ENCODE results near the gene KLHDC10.

KLHDC10 gene

GRCh38 chr7:130090745-130091532, 20.6 kb downstream of the KLHDC10 start:
- POLR2A ChIA-PET, result no interaction called here
- WGBS (ENCODE audit: insufficient coverage), result 100% methylated on average over 2 of the region's 4 CpGs
- H3K36me3 ChIP-seq (ENCODE audit: control insufficient read depth in 4 of 4, insufficient read depth in 4 of 4, low read length in 3 of 4), result peaks cover 0 to 2% (median 0%) of the 10 kb centered on the region in 4 experiments
- H3K4me3 ChIP-seq (ENCODE audit: control insufficient read depth in 1 of 7, extremely low read depth in 1 of 7, insufficient read depth in 4 of 7, low read depth in 2 of 7, low read length in 6 of 7), result no peak overlapping the region
- CTCF ChIA-PET, result no interaction called here
- no peak for DNase-seq
- no peaks in the 10 kb centered on the region for H3K9me3 ChIP-seq (ENCODE audit: control extremely low read depth in 1 of 5, control insufficient read depth in 4 of 5, insufficient read depth in 2 of 5, low read depth in 1 of 5, low read length in 4 of 5)
- peaks cover 0 to 4% (median 0%) of the 10 kb centered on the region in 4 experiments for H3K4me1 ChIP-seq (ENCODE audit: control extremely low read depth in 1 of 4, control insufficient read depth in 4 of 4, insufficient read depth in 4 of 4, low read length in 3 of 4)
- no peak overlapping the region for H3K27ac ChIP-seq (ENCODE audit: insufficient read depth in 1 of 2, low read depth in 1 of 2, low read length in 2 of 2, poor library complexity in 1 of 2, severe bottlenecking in 2 of 2)
- H3K27me3 ChIP-seq (replicated peaks in 2 of 5; ENCODE audit: control insufficient read depth in 4 of 5, insufficient read depth in 5 of 5, low read length in 4 of 5), result no peaks in the 10 kb centered on the region

- peak overlapping the region in 1 of 2 experiments; percentile 3 for H3K27ac ChIP-seq (ENCODE audit: insufficient read depth in 1 of 2, low read depth in 1 of 2, low read length in 2 of 2, poor library complexity in 1 of 2, severe bottlenecking in 2 of 2)
- whole genome bisulfite sequencing (ENCODE audit: insufficient coverage), result no CpG with 5 or more reads among the region's 1 CpG
- no peaks in the 10 kb centered on the region for H3K27me3 ChIP-seq (replicated peaks in 2 of 5; ENCODE audit: control insufficient read depth in 4 of 5, insufficient read depth in 5 of 5, low read length in 4 of 5)
- H3K36me3 ChIP-seq (ENCODE audit: control insufficient read depth in 4 of 4, insufficient read depth in 4 of 4, low read length in 3 of 4), result peaks cover 0 to 2% (median 0%) of the 10 kb centered on the region in 4 experiments
- DNase-seq, result peak in 1 of 3 donors; percentile 15
- H3K4me3 ChIP-seq (ENCODE audit: control insufficient read depth in 1 of 7, extremely low read depth in 1 of 7, insufficient read depth in 4 of 7, low read depth in 2 of 7, low read length in 6 of 7), result no peak overlapping the region
- peaks cover 0 to 4% (median 0%) of the 10 kb centered on the region in 4 experiments for H3K4me1 ChIP-seq (ENCODE audit: control extremely low read depth in 1 of 4, control insufficient read depth in 4 of 4, insufficient read depth in 4 of 4, low read length in 3 of 4)
- CTCF ChIA-PET, result interaction anchor here (0.9 kb wide), 1 partner anchor 10 kb away, joined by 3 read pairs; no protein-coding TSS in a partner anchor
- H3K9me3 ChIP-seq (ENCODE audit: control extremely low read depth in 1 of 5, control insufficient read depth in 4 of 5, insufficient read depth in 2 of 5, low read depth in 1 of 5, low read length in 4 of 5), result no peaks in the 10 kb centered on the region
- POLR2A ChIA-PET, result no interaction called here
Measured at GRCh38 chr7:130091999-130092398, 21.7 kb downstream of the KLHDC10 start.

GRCh38 chr7:130092598-130092997, 22.3 kb downstream of the KLHDC10 start:
- Histone ChIP-seq H3K27me3 (replicated peaks in 2 of 5; ENCODE audit: control insufficient read depth in 4 of 5, insufficient read depth in 5 of 5, low read length in 4 of 5) (no peaks in the 10 kb centered on the region), H3K4me1 (ENCODE audit: control extremely low read depth in 1 of 4, control insufficient read depth in 4 of 4, insufficient read depth in 4 of 4, low read length in 3 of 4) (peaks cover 0 to 4% (median 0%) of the 10 kb centered on the region in 4 experiments), H3K4me3 (ENCODE audit: control insufficient read depth in 1 of 7, extremely low read depth in 1 of 7, insufficient read depth in 4 of 7, low read depth in 2 of 7, low read length in 6 of 7) (no peak overlapping the region), H3K36me3 (ENCODE audit: control insufficient read depth in 4 of 4, insufficient read depth in 4 of 4, low read length in 3 of 4) (peaks cover 0 to 2% (median 0%) of the 10 kb centered on the region in 4 experiments), H3K9me3 (ENCODE audit: control extremely low read depth in 1 of 5, control insufficient read depth in 4 of 5, insufficient read depth in 2 of 5, low read depth in 1 of 5, low read length in 4 of 5) (no peaks in the 10 kb centered on the region), H3K27ac (ENCODE audit: insufficient read depth in 1 of 2, low read depth in 1 of 2, low read length in 2 of 2, poor library complexity in 1 of 2, severe bottlenecking in 2 of 2) (peak overlapping the region in 1 of 2 experiments; percentile 3)
- ChIA-PET POLR2A (no interaction called here), CTCF (interaction anchor here (0.9 kb wide), 1 partner anchor 11 kb away, joined by 3 read pairs; no protein-coding TSS in a partner anchor)
- 83% methylated on average over 1 of the region's 2 CpGs for WGBS (ENCODE audit: insufficient coverage)
- DNase-seq, result no peak

DNA sequence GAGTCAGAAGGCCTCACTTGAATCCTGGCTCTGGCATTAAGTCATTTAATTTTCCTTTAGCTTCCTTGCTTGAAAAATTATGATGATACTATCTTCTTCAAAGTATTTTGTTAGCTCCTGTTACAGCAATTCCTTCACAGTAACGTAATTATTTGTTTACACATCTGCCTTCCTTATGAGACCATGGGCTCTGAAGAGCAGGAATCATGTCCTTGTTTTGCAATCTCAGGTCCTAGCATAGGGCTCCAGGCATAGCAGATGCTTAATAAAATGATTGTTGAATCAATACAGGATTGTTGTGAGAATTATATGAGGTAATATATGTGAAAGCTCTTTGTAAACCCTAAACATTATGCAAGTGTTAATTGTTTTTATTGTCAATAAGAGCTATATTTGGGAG, 25.5 kb downstream of the KLHDC10 start:
- no peaks in the 10 kb centered on the region for H3K27me3 ChIP-seq (replicated peaks in 2 of 5; ENCODE audit: control insufficient read depth in 4 of 5, insufficient read depth in 5 of 5, low read length in 4 of 5)
- ChIA-PET CTCF (interaction anchor here (1.3 to 2.5 kb wide), 5 partner anchors 9 to 92 kb away, joined by 3 to 9 read pairs (median 6); no protein-coding TSS in a partner anchor), POLR2A (interaction anchor here (0.6 to 1.4 kb wide), 2 partner anchors 9 to 66 kb away, joined by 3 to 5 read pairs; no protein-coding TSS in a partner anchor)
- no peak overlapping the region for H3K4me3 ChIP-seq (ENCODE audit: control insufficient read depth in 1 of 7, extremely low read depth in 1 of 7, insufficient read depth in 4 of 7, low read depth in 2 of 7, low read length in 6 of 7)
- 100% methylated on average over 1 of the region's 1 CpG for WGBS (ENCODE audit: insufficient coverage)
- no peak for DNase-seq
- peaks cover 0 to 4% (median 0%) of the 10 kb centered on the region in 4 experiments for H3K4me1 ChIP-seq (ENCODE audit: control extremely low read depth in 1 of 4, control insufficient read depth in 4 of 4, insufficient read depth in 4 of 4, low read length in 3 of 4)
- H3K27ac ChIP-seq (ENCODE audit: insufficient read depth in 1 of 2, low read depth in 1 of 2, low read length in 2 of 2, poor library complexity in 1 of 2, severe bottlenecking in 2 of 2), result no peak overlapping the region
- peaks cover 0 to 2% (median 2%) of the 10 kb centered on the region in 4 experiments for H3K36me3 ChIP-seq (ENCODE audit: control insufficient read depth in 4 of 4, insufficient read depth in 4 of 4, low read length in 3 of 4)
- H3K9me3 ChIP-seq (ENCODE audit: control extremely low read depth in 1 of 5, control insufficient read depth in 4 of 5, insufficient read depth in 2 of 5, low read depth in 1 of 5, low read length in 4 of 5), result no peaks in the 10 kb centered on the region

GRCh38 chr7:130096243-130096827, 26.0 kb downstream of the KLHDC10 start:
- ChIA-PET POLR2A (interaction anchor here (0.6 to 1.4 kb wide), 2 partner anchors 9 to 65 kb away, joined by 3 to 5 read pairs; no protein-coding TSS in a partner anchor), CTCF (interaction anchor here (1.3 to 2.5 kb wide), 4 partner anchors 9 to 92 kb away, joined by 3 to 9 read pairs (median 7); no protein-coding TSS in a partner anchor)
- Histone ChIP-seq H3K27ac (ENCODE audit: insufficient read depth in 1 of 2, low read depth in 1 of 2, low read length in 2 of 2, poor library complexity in 1 of 2, severe bottlenecking in 2 of 2) (no peak overlapping the region), H3K27me3 (replicated peaks in 2 of 5; ENCODE audit: control insufficient read depth in 4 of 5, insufficient read depth in 5 of 5, low read length in 4 of 5) (no peaks in the 10 kb centered on the region), H3K36me3 (ENCODE audit: control insufficient read depth in 4 of 4, insufficient read depth in 4 of 4, low read length in 3 of 4) (peaks cover 0 to 2% (median 2%) of the 10 kb centered on the region in 4 experiments), H3K9me3 (ENCODE audit: control extremely low read depth in 1 of 5, control insufficient read depth in 4 of 5, insufficient read depth in 2 of 5, low read depth in 1 of 5, low read length in 4 of 5) (no peaks in the 10 kb centered on the region), H3K4me1 (ENCODE audit: control extremely low read depth in 1 of 4, control insufficient read depth in 4 of 4, insufficient read depth in 4 of 4, low read length in 3 of 4) (peaks cover 0 to 4% (median 0%) of the 10 kb centered on the region in 4 experiments), H3K4me3 (ENCODE audit: control insufficient read depth in 1 of 7, extremely low read depth in 1 of 7, insufficient read depth in 4 of 7, low read depth in 2 of 7, low read length in 6 of 7) (no peak overlapping the region)
- no peak for DNase-seq
- no CpG with 5 or more reads among the region's 4 CpGs for WGBS (ENCODE audit: insufficient coverage)

DNA sequence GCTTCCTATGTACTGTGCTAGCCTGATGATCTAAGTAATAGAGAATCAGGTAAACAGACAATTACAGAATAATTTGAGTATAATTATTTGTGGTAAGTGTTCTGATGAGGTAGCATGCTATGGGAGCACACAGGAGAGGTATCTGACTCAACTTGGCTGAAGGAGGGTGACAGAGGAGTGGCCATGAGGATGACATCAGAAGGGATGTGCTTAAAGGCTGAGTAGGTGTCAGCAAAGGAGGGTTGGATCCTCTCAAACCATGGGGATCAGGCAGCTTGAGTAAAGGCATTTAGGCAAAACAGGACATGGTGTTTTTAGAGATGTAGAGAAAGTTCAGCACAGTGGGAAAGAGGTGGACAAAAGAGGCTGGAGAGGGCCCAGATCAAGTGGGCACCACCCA, 29.0 kb downstream of the KLHDC10 start:
- Histone ChIP-seq H3K27ac (ENCODE audit: insufficient read depth in 1 of 2, low read depth in 1 of 2, low read length in 2 of 2, poor library complexity in 1 of 2, severe bottlenecking in 2 of 2) (no peak overlapping the region), H3K4me1 (ENCODE audit: control extremely low read depth in 1 of 4, control insufficient read depth in 4 of 4, insufficient read depth in 4 of 4, low read length in 3 of 4) (no peaks in the 10 kb centered on the region), H3K27me3 (replicated peaks in 2 of 5; ENCODE audit: control insufficient read depth in 4 of 5, insufficient read depth in 5 of 5, low read length in 4 of 5) (no peaks in the 10 kb centered on the region), H3K36me3 (ENCODE audit: control insufficient read depth in 4 of 4, insufficient read depth in 4 of 4, low read length in 3 of 4) (peaks cover 0 to 2% (median 2%) of the 10 kb centered on the region in 4 experiments), H3K4me3 (ENCODE audit: control insufficient read depth in 1 of 7, extremely low read depth in 1 of 7, insufficient read depth in 4 of 7, low read depth in 2 of 7, low read length in 6 of 7) (no peak overlapping the region), H3K9me3 (ENCODE audit: control extremely low read depth in 1 of 5, control insufficient read depth in 4 of 5, insufficient read depth in 2 of 5, low read depth in 1 of 5, low read length in 4 of 5) (no peaks in the 10 kb centered on the region)
- ChIA-PET POLR2A (no interaction called here), CTCF (no interaction called here)
- DNase-seq, result no peak

- POLR2A ChIA-PET, result no interaction called here
- DNase-seq, result no peak
- no peaks in the 10 kb centered on the region for H3K9me3 ChIP-seq (ENCODE audit: control extremely low read depth in 1 of 5, control insufficient read depth in 4 of 5, insufficient read depth in 2 of 5, low read depth in 1 of 5, low read length in 4 of 5)
- WGBS (ENCODE audit: insufficient coverage), result 100% methylated on average over 2 of the region's 6 CpGs
- H3K4me1 ChIP-seq (ENCODE audit: control extremely low read depth in 1 of 4, control insufficient read depth in 4 of 4, insufficient read depth in 4 of 4, low read length in 3 of 4), result no peaks in the 10 kb centered on the region
- no peaks in the 10 kb centered on the region for H3K27me3 ChIP-seq (replicated peaks in 2 of 5; ENCODE audit: control insufficient read depth in 4 of 5, insufficient read depth in 5 of 5, low read length in 4 of 5)
- no peak overlapping the region for H3K4me3 ChIP-seq (ENCODE audit: control insufficient read depth in 1 of 7, extremely low read depth in 1 of 7, insufficient read depth in 4 of 7, low read depth in 2 of 7, low read length in 6 of 7)
- peaks cover 0 to 2% (median 2%) of the 10 kb centered on the region in 4 experiments for H3K36me3 ChIP-seq (ENCODE audit: control insufficient read depth in 4 of 4, insufficient read depth in 4 of 4, low read length in 3 of 4)
- H3K27ac ChIP-seq (ENCODE audit: insufficient read depth in 1 of 2, low read depth in 1 of 2, low read length in 2 of 2, poor library complexity in 1 of 2, severe bottlenecking in 2 of 2), result peak overlapping the region in 1 of 2 experiments; percentile 26
- CTCF ChIA-PET, result no interaction called here
Measured at GRCh38 chr7:130102588-130102987, 32.3 kb downstream of the KLHDC10 start.

Measured in common myeloid progenitor, CD34-positive (primary cell).